Epithelial cell of esophagus (primary cell): ENCODE results near the gene VPS4A.
"Not testable (repeated sequence)": the region's sequence is repeated elsewhere in the genome, so short reads cannot be mapped to it uniquely, and the experiment has no call there.

ENCODE experiments used
- DNase-seq: peaks from one replicate; pipeline ENCODE4 v3.0.0; 2010; ENCODE audit warnings: low read depth
- H3K4me3 ChIP-seq: 2 replicates; pipeline ENCODE4 v1.5.1; 2011; ENCODE audit warnings: mild to moderate bottlenecking, low read length, control low read depth
- CTCF ChIP-seq: IDR thresholded peaks from 2 replicates; pipeline ENCODE4 v1.5.1; 2011; ENCODE audit warnings: low read depth, mild to moderate bottlenecking, low read length, control low read depth, inconsistent platforms; ENCODE audit not compliant: insufficient read depth; ENCODE audit errors: missing control alignments

Gene VPS4A

GRCh38 chr16:69274699-69275235 lies 36.4 kb upstream of the VPS4A start:
- H3K4me3 ChIP-seq: no peak overlapping the region
- DNase-seq: no peak
- no peak for TF ChIP-seq CTCF

GRCh38 chr16:69276148-69277115 lies 34.7 kb upstream of the VPS4A start:
- TF ChIP-seq CTCF: no peak
- no peak for DNase-seq
- no peak overlapping the region for H3K4me3 ChIP-seq

GRCh38 chr16:69277413-69277812 lies 33.7 kb upstream of the VPS4A start:
- no peak overlapping the region for H3K4me3 ChIP-seq
- DNase-seq: no peak
- no peak for TF ChIP-seq CTCF

GRCh38 chr16:69283851-69284250 lies 27.3 kb upstream of the VPS4A start:
- no peak for DNase-seq
- H3K4me3 ChIP-seq: no peak overlapping the region
- no peak for TF ChIP-seq CTCF

- no peak for TF ChIP-seq CTCF
- no peak for DNase-seq
- H3K4me3 ChIP-seq: no peak overlapping the region
Measured at GRCh38 chr16:69285240-69285639, 25.9 kb upstream of the VPS4A start.

- H3K4me3 ChIP-seq: no peak overlapping the region
- TF ChIP-seq CTCF: peak; percentile 41
- DNase-seq: peak; percentile 72
Measured at GRCh38 chr16:69286941-69287713, 24.0 kb upstream of the VPS4A start.

GRCh38 chr16:69291657-69292056 lies 19.5 kb upstream of the VPS4A start:
- not testable (repeated sequence) for DNase-seq

More at GRCh38 chr16:69291657-69292056, 19.5 kb upstream of the VPS4A start:
- not testable (repeated sequence) for H3K4me3 ChIP-seq
